HEK293 (cell line): ENCODE data around the gene GSK3B.

Experiments
- CTCF ChIA-PET: fragments of 350-600 bp; formaldehyde crosslinking; extraction: SDS; loops from one replicate; lab custom pipeline; 2021; ENCODE audit warnings: antibody characterized with exemption; lab: Yijun Ruan, JAX
- POLR2A ChIA-PET: fragments of 300-600 bp; formaldehyde crosslinking; extraction: SDS; loops from one replicate; lab custom pipeline; 2020; ENCODE audit warnings: antibody characterized with exemption, inconsistent platforms; lab: Yijun Ruan, JAX
- H3K27ac ChIP-seq: fragments of 200-500 bp; sonication (Bioruptor generic); 2 replicates; pipeline ENCODE4 v1.5.1; 2014; ENCODE audit warnings: low read depth, low read length, control low read depth, inconsistent platforms; ENCODE audit errors: extremely low read depth
- H3K36me3 ChIP-seq, 2 experiments: fragments of 200-500 bp in 1 of 2; sonication (Bioruptor generic) in 1 of 2; 1 replicate in 1 of 2; 2 replicates in 1 of 2; pipeline ENCODE4 v1.5.1; 2014 to 2017; ENCODE audit warnings: inconsistent platforms in 2 of 2, low read length in 2 of 2; ENCODE audit not compliant: control insufficient read depth in 2 of 2, insufficient read depth in 1 of 2
- H3K4me1 ChIP-seq: fragments of 200-500 bp; sonication (Bioruptor generic); 2 replicates; pipeline ENCODE4 v1.5.1; 2014; ENCODE audit warnings: mild to moderate bottlenecking, low read length, inconsistent platforms; ENCODE audit not compliant: control insufficient read depth, insufficient read depth
- H3K4me3 ChIP-seq: 2 replicates; pipeline ENCODE4 v1.5.1; 2011; ENCODE audit warnings: low read depth, mild to moderate bottlenecking, control low read depth, low read length, moderate library complexity
- H3K9me3 ChIP-seq: fragments of 200-500 bp; sonication (Bioruptor generic); 2 replicates; pipeline ENCODE4 v1.5.1; 2014; ENCODE audit warnings: low read depth, low read length, inconsistent platforms; ENCODE audit not compliant: control insufficient read depth, insufficient read depth
- GLIS1 ChIP-seq: fragments of 450-650 bp; formaldehyde crosslinking; IDR thresholded peaks from 2 replicates; pipeline ENCODE4 v1.5.1; 2016; ENCODE audit warnings: missing biosample characterization, missing genetic modification characterization
- KLF8 ChIP-seq: fragments of 450-650 bp; formaldehyde crosslinking; IDR thresholded peaks from 2 replicates; pipeline ENCODE4 v1.5.1; 2016; ENCODE audit warnings: missing biosample characterization, missing genetic modification characterization
- RBAK ChIP-seq: fragments of 450-650 bp; formaldehyde crosslinking; IDR thresholded peaks from 2 replicates; pipeline ENCODE4 v1.5.1; 2016; ENCODE audit warnings: missing biosample characterization, missing genetic modification characterization
- WT1 ChIP-seq: fragments of 450-650 bp; formaldehyde crosslinking; IDR thresholded peaks from 2 replicates; pipeline ENCODE4 v1.5.1; 2016; ENCODE audit warnings: missing biosample characterization, missing genetic modification characterization
- ZBTB17 ChIP-seq: fragments of 450-650 bp; formaldehyde crosslinking; IDR thresholded peaks from 2 replicates; pipeline ENCODE4 v1.5.1; 2016; ENCODE audit warnings: missing biosample characterization, missing genetic modification characterization
- ZNF138 ChIP-seq: fragments of 450-650 bp; formaldehyde crosslinking; IDR thresholded peaks from 2 replicates; pipeline ENCODE4 v1.5.1; 2016; ENCODE audit warnings: missing biosample characterization, missing genetic modification characterization, borderline replicate concordance
- ZNF157 ChIP-seq: fragments of 450-650 bp; formaldehyde crosslinking; IDR thresholded peaks from 2 replicates; pipeline ENCODE4 v1.5.1; 2016; ENCODE audit warnings: missing biosample characterization, missing genetic modification characterization
- ZNF16 ChIP-seq: fragments of 450-650 bp; formaldehyde crosslinking; IDR thresholded peaks from 2 replicates; pipeline ENCODE4 v1.5.1; 2016; ENCODE audit warnings: low read depth, missing biosample characterization, missing genetic modification characterization
- ZNF19 ChIP-seq: fragments of 450-650 bp; formaldehyde crosslinking; IDR thresholded peaks from 2 replicates; pipeline ENCODE4; 2016; ENCODE audit warnings: missing biosample characterization, missing genetic modification characterization, low read depth
- ZNF223 ChIP-seq: fragments of 450-650 bp; formaldehyde crosslinking; IDR thresholded peaks from 2 replicates; pipeline ENCODE4 v1.5.1; 2016; ENCODE audit warnings: missing biosample characterization, missing genetic modification characterization
- ZNF266 ChIP-seq: fragments of 450-650 bp; formaldehyde crosslinking; IDR thresholded peaks from 2 replicates; pipeline ENCODE4 v1.5.1; 2016; ENCODE audit warnings: missing biosample characterization, missing genetic modification characterization, low read depth
- ZNF324 ChIP-seq: fragments of 450-650 bp; formaldehyde crosslinking; IDR thresholded peaks from 2 replicates; pipeline ENCODE4 v1.5.1; 2016; ENCODE audit warnings: missing biosample characterization, missing genetic modification characterization
- ZNF354C ChIP-seq: fragments of 450-650 bp; formaldehyde crosslinking; IDR thresholded peaks from 2 replicates; pipeline ENCODE4 v1.5.1; 2016; ENCODE audit warnings: missing biosample characterization, missing genetic modification characterization, low read depth, borderline replicate concordance
- ZNF404 ChIP-seq: fragments of 450-650 bp; formaldehyde crosslinking; IDR thresholded peaks from 2 replicates; pipeline ENCODE4 v1.5.1; 2017; ENCODE audit warnings: missing biosample characterization, missing genetic modification characterization
- ZNF600 ChIP-seq: fragments of 450-650 bp; formaldehyde crosslinking; IDR thresholded peaks from 2 replicates; pipeline ENCODE4 v1.5.1; 2016; ENCODE audit warnings: missing biosample characterization, missing genetic modification characterization
- ZNF621 ChIP-seq: fragments of 450-650 bp; formaldehyde crosslinking; IDR thresholded peaks from 2 replicates; pipeline ENCODE4 v1.5.1; 2017; ENCODE audit warnings: missing biosample characterization, missing genetic modification characterization
- ZNF658 ChIP-seq: fragments of 450-650 bp; formaldehyde crosslinking; IDR thresholded peaks from 2 replicates; pipeline ENCODE4; 2016; ENCODE audit warnings: missing biosample characterization, missing genetic modification characterization
- ZNF664 ChIP-seq: fragments of 450-650 bp; formaldehyde crosslinking; IDR thresholded peaks from 2 replicates; pipeline ENCODE4 v1.5.1; 2016; ENCODE audit warnings: missing biosample characterization, missing genetic modification characterization
- TF ChIP-seq, protein P1 (sequence below): fragments of 450-650 bp; formaldehyde crosslinking; optimal IDR thresholded peaks from 2 replicates; pipeline ENCODE3; 2016; ENCODE audit warnings: missing biosample characterization, mild to moderate bottlenecking, missing genetic modification characterization
- TF ChIP-seq, protein P2 (sequence below): sonication (generic); formaldehyde crosslinking; IDR thresholded peaks from 2 replicates; pipeline ENCODE4 v1.8.1; 2022; ENCODE audit warnings: mild to moderate bottlenecking, moderate library complexity, missing genetic modification reagents
- TF ChIP-seq, protein P3 (sequence below): fragments of 450-650 bp; formaldehyde crosslinking; IDR thresholded peaks from 2 replicates; pipeline ENCODE4 v1.5.1; 2016; ENCODE audit warnings: missing biosample characterization, missing genetic modification characterization
- TF ChIP-seq, protein P4 (sequence below): fragments of 450-650 bp; formaldehyde crosslinking; IDR thresholded peaks from 2 replicates; pipeline ENCODE4 v1.5.1; 2016; ENCODE audit warnings: missing biosample characterization, missing genetic modification characterization
- TF ChIP-seq, protein P5 (sequence below): fragments of 450-650 bp; formaldehyde crosslinking; conservative IDR thresholded peaks from 2 replicates; pipeline ENCODE4 v1.5.1; 2016; ENCODE audit warnings: low read depth, missing biosample characterization, missing genetic modification characterization
- TF ChIP-seq, protein P6 (sequence below): fragments of 450-650 bp; formaldehyde crosslinking; IDR thresholded peaks from 2 replicates; pipeline ENCODE4 v1.5.1; 2017; ENCODE audit warnings: missing biosample characterization, missing genetic modification characterization

GSK3B gene

DNA sequence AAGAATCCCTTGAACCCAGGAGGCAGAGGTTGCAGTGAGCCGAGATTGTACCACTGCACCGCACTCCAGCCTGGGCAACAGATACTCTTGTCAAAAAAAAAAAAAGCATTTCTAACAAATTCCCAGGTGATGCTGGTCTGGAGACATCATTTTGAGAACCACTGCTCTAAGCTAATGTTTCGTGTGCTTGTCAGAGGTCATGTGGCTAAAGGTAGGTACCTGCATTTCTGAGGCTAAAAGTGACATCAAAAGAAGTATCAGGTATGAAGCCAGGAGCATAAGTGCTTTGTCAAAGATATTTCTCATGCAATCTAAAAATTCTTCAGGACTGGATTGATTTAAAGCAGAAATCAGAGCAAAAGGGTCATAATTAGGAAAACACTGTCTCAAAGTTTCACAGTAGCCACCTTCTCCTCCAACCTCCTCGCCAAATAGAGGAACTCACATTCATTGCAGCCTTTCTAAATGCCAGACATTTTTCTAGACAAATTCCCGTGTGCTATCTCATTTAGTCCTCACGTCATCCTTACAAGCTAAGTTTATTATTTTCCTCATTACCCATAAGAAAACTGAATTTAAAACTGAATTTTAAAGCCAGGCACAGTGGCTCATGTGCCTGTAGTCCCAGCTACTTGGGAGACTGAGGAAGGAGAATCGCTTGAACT lies 25.7 kb upstream of the GSK3B start:
- ChIA-PET POLR2A (interaction anchor here (1.2 kb wide), 1 partner anchor 24 kb away, joined by 3 read pairs; no protein-coding TSS in a partner anchor), CTCF (no interaction called here)
- Histone ChIP-seq H3K4me1 (no peaks in the 10 kb centered on the region), H3K36me3 (no peaks in the 10 kb centered on the region), H3K4me3 (no peak overlapping the region), H3K9me3 (no peaks in the 10 kb centered on the region), H3K27ac (no peak overlapping the region)
- TF ChIP-seq ZNF404 (no peak), ZNF658 (tag by site-specific recombination) (no peak), ZNF324 (no peak), ZNF19 (tag by site-specific recombination) (no peak), KLF8 (tag by site-specific recombination) (no peak), ZNF266 (tag by site-specific recombination) (no peak), ZNF354C (tag by site-specific recombination) (no peak), ZNF600 (tag by site-specific recombination) (no peak), ZNF157 (tag by site-specific recombination) (no peak), ZNF16 (tag by site-specific recombination) (no peak)
- TF ChIP-seq, protein P1, sequence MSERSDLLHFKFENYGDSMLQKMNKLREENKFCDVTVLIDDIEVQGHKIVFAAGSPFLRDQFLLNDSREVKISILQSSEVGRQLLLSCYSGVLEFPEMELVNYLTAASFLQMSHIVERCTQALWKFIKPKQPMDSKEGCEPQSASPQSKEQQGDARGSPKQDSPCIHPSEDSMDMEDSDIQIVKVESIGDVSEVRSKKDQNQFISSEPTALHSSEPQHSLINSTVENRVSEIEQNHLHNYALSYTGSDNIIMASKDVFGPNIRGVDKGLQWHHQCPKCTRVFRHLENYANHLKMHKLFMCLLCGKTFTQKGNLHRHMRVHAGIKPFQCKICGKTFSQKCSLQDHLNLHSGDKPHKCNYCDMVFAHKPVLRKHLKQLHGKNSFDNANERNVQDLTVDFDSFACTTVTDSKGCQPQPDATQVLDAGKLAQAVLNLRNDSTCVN (tag by site-specific recombination) = no peak
- TF ChIP-seq, protein P2, sequence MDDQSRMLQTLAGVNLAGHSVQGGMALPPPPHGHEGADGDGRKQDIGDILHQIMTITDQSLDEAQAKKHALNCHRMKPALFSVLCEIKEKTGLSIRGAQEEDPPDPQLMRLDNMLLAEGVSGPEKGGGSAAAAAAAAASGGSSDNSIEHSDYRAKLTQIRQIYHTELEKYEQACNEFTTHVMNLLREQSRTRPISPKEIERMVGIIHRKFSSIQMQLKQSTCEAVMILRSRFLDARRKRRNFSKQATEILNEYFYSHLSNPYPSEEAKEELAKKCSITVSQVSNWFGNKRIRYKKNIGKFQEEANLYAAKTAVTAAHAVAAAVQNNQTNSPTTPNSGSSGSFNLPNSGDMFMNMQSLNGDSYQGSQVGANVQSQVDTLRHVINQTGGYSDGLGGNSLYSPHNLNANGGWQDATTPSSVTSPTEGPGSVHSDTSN (CRISPR knock-in tag) = no peak
- TF ChIP-seq, protein P3, sequence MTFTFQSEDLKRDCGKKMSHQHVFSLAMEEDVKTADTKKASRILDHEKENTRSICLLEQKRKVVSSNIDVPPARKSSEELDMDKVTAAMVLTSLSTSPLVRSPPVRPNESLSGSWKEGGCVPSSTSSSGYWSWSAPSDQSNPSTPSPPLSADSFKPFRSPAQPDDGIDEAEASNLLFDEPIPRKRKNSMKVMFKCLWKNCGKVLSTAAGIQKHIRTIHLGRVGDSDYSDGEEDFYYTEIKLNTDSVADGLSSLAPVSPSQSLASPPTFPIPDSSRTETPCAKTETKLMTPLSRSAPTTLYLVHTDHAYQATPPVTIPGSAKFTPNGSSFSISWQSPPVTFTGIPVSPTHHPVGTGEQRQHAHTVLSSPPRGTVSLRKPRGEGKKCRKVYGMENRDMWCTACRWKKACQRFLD (tag by site-specific recombination) = no peak
- TF ChIP-seq, protein P4, sequence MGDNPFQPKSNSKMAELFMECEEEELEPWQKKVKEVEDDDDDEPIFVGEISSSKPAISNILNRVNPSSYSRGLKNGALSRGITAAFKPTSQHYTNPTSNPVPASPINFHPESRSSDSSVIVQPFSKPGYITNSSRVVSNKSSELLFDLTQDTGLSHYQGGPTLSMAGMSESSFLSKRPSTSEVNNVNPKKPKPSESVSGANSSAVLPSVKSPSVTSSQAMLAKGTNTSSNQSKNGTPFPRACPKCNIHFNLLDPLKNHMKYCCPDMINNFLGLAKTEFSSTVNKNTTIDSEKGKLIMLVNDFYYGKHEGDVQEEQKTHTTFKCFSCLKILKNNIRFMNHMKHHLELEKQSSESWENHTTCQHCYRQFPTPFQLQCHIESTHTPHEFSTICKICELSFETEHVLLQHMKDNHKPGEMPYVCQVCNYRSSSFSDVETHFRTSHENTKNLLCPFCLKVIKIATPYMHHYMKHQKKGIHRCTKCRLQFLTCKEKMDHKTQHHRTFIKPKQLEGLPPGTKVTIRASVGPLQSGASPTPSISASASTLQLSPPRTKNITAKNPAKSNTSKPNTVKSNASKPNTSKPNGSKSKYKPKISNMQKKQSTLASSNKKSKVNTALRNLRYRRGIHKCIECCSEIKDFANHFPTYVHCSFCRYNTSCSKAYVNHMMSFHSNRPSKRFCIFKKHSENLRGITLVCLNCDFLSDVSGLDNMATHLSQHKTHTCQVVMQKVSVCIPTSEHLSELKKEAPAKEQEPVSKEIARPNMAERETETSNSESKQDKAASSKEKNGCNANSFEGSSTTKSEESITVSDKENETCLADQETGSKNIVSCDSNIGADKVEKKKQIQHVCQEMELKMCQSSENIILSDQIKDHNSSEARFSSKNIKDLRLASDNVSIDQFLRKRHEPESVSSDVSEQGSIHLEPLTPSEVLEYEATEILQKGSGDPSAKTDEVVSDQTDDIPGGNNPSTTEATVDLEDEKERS (tag by site-specific recombination) = no peak

DNA sequence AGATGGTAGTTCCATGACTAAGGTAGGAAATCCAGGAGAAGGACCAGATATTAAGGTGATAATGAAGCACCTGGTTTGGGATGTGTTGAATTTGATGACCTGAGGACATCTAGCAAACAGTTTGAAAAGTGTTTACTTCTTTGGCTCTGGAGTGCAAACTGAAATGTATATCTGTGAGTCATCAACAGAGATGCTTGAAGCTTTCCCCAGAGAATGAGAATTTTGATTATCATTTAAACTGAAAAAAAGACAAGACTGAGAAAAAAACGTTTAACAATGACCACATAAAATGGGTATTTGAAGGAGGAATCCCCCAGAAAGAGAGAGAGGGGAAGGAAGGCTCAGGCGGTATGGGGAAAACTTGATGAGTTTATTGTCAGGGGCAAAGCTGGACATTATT lies 20.7 kb upstream of the GSK3B start:
- H3K4me3 ChIP-seq = no peak overlapping the region
- H3K4me1 ChIP-seq = no peaks in the 10 kb centered on the region
- ChIA-PET CTCF (no interaction called here), POLR2A (no interaction called here)
- no peak overlapping the region for H3K27ac ChIP-seq
- no peaks in the 10 kb centered on the region for H3K36me3 ChIP-seq
- no peaks in the 10 kb centered on the region for H3K9me3 ChIP-seq
- TF ChIP-seq ZNF138 (tag by site-specific recombination) = no peak
- no peak for TF ChIP-seq RBAK (tag by site-specific recombination)
- TF ChIP-seq, protein P5, sequence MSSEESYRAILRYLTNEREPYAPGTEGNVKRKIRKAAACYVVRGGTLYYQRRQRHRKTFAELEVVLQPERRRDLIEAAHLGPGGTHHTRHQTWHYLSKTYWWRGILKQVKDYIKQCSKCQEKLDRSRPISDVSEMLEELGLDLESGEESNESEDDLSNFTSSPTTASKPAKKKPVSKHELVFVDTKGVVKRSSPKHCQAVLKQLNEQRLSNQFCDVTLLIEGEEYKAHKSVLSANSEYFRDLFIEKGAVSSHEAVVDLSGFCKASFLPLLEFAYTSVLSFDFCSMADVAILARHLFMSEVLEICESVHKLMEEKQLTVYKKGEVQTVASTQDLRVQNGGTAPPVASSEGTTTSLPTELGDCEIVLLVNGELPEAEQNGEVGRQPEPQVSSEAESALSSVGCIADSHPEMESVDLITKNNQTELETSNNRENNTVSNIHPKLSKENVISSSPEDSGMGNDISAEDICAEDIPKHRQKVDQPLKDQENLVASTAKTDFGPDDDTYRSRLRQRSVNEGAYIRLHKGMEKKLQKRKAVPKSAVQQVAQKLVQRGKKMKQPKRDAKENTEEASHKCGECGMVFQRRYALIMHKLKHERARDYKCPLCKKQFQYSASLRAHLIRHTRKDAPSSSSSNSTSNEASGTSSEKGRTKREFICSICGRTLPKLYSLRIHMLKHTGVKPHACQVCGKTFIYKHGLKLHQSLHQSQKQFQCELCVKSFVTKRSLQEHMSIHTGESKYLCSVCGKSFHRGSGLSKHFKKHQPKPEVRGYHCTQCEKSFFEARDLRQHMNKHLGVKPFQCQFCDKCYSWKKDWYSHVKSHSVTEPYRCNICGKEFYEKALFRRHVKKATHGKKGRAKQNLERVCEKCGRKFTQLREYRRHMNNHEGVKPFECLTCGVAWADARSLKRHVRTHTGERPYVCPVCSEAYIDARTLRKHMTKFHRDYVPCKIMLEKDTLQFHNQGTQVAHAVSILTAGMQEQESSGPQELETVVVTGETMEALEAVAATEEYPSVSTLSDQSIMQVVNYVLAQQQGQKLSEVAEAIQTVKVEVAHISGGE = no peak
- TF ChIP-seq ZBTB17 (tag by site-specific recombination) = no peak
- TF ChIP-seq ZNF354C (tag by site-specific recombination) = no peak
- TF ChIP-seq ZNF621 = no peak
- TF ChIP-seq GLIS1 = no peak
- TF ChIP-seq, protein P6, sequence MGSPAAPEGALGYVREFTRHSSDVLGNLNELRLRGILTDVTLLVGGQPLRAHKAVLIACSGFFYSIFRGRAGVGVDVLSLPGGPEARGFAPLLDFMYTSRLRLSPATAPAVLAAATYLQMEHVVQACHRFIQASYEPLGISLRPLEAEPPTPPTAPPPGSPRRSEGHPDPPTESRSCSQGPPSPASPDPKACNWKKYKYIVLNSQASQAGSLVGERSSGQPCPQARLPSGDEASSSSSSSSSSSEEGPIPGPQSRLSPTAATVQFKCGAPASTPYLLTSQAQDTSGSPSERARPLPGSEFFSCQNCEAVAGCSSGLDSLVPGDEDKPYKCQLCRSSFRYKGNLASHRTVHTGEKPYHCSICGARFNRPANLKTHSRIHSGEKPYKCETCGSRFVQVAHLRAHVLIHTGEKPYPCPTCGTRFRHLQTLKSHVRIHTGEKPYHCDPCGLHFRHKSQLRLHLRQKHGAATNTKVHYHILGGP (tag by site-specific recombination) = no peak
- no peak for TF ChIP-seq ZNF223 (tag by site-specific recombination)
- TF ChIP-seq WT1 (tag by site-specific recombination) = no peak
- TF ChIP-seq ZNF664 (tag by site-specific recombination) = no peak
